Tibial artery (tissue), 4 donors: Measurements from ENCODE around the gene AK4.

Source experiments
- DNase-seq, 2 donors: peaks; one replicate each; pipeline ENCODE4 v3.0.0-alpha.2; 2019
- H3K27ac ChIP-seq, 2 donors: fragments of 200-600 bp; sonication (generic) in 1 of 2; 1 replicate in 1 of 2; 2 replicates in 1 of 2; pipeline ENCODE4 v1.5.1; 2018 to 2019; ENCODE audit warnings: mild to moderate bottlenecking in 1 of 2
- H3K27me3 ChIP-seq, 2 donors: fragments of 200-600 bp; sonication (generic) in 1 of 2; one replicate each; pipeline versions ENCODE4 v1.5.1 to v1.6.0; 2016 to 2019
- H3K36me3 ChIP-seq, 3 donors: fragments of 200-600 bp; sonication (generic) in 2 of 3; one replicate each; pipeline ENCODE4 v1.5.1; 2016 to 2019; ENCODE audit warnings: mild to moderate bottlenecking in 2 of 3
- H3K4me1 ChIP-seq, 4 donors: fragments of 200-600 bp; sonication (generic) in 2 of 4; 1 replicate in 3 of 4; 2 replicates in 1 of 4; pipeline ENCODE4 v1.5.1; 2016 to 2019
- H3K4me3 ChIP-seq, 2 donors: fragments of 200-600 bp; sonication (generic) in 1 of 2; 1 replicate in 1 of 2; 2 replicates in 1 of 2; pipeline ENCODE4 v1.5.1; 2018 to 2019; ENCODE audit warnings: mild to moderate bottlenecking in 2 of 2
- H3K9me3 ChIP-seq, 3 donors: fragments of 200-600 bp; sonication (generic) in 1 of 3; one replicate each; pipeline ENCODE4 v1.5.1; 2016 to 2019
- intact Hi-C: fragments of 100-400 bp; cut with DNase I; formaldehyde crosslinking; loops from one replicate; pipeline ENCODE4 v1.15.0; 2023; ENCODE audit warnings: low total_unique reads
- TF ChIP-seq, protein P1 (sequence below), 2 experiments: fragments of 200-600 bp in 1 of 2; fragments of 450-650 bp in 1 of 2; IDR thresholded peaks; one replicate each; pipeline ENCODE4 v1.5.1; 2017 to 2019; ENCODE audit warnings: antibody characterized with exemption in 2 of 2, mild to moderate bottlenecking in 1 of 2, moderate library complexity in 1 of 2

Gene AK4

DNA sequence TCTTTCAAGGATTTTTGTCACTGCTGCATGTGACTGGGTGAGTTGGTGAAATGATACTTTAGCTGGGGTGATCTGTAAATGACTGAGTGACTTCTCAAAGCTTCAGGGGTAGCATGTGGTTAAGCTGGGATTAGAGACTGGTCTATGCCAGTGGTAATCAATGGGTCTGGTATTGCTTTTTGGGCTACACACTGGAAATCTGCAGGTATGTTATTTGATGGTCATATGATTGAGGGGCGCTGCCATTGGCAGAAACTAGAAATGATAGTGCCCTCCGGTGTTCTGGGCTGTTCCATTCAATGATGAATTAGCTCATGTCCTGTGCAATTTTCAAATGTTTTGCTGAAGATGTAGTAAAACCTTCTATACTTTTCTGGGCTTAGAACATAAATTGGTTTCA, 121.6 kb downstream of the AK4 start:
- Histone ChIP-seq H3K4me1 (peaks cover 0 to 18% (median 0%) of the 10 kb centered on the region in 4 donors), H3K27me3 (no peaks in the 10 kb centered on the region), H3K9me3 (no peaks in the 10 kb centered on the region), H3K4me3 (no peak overlapping the region), H3K36me3 (no peaks in the 10 kb centered on the region), H3K27ac (no peak overlapping the region)
- TF ChIP-seq, protein P1, sequence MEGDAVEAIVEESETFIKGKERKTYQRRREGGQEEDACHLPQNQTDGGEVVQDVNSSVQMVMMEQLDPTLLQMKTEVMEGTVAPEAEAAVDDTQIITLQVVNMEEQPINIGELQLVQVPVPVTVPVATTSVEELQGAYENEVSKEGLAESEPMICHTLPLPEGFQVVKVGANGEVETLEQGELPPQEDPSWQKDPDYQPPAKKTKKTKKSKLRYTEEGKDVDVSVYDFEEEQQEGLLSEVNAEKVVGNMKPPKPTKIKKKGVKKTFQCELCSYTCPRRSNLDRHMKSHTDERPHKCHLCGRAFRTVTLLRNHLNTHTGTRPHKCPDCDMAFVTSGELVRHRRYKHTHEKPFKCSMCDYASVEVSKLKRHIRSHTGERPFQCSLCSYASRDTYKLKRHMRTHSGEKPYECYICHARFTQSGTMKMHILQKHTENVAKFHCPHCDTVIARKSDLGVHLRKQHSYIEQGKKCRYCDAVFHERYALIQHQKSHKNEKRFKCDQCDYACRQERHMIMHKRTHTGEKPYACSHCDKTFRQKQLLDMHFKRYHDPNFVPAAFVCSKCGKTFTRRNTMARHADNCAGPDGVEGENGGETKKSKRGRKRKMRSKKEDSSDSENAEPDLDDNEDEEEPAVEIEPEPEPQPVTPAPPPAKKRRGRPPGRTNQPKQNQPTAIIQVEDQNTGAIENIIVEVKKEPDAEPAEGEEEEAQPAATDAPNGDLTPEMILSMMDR (IDR thresholded peaks at IDR 0.05) = no peak
- no peak for DNase-seq
- intact Hi-C loops = loop anchor here (10.0 kb wide), 1 partner anchor 155 kb away; the partner anchor contains the start of genes LEPR and LEPROT

DNA sequence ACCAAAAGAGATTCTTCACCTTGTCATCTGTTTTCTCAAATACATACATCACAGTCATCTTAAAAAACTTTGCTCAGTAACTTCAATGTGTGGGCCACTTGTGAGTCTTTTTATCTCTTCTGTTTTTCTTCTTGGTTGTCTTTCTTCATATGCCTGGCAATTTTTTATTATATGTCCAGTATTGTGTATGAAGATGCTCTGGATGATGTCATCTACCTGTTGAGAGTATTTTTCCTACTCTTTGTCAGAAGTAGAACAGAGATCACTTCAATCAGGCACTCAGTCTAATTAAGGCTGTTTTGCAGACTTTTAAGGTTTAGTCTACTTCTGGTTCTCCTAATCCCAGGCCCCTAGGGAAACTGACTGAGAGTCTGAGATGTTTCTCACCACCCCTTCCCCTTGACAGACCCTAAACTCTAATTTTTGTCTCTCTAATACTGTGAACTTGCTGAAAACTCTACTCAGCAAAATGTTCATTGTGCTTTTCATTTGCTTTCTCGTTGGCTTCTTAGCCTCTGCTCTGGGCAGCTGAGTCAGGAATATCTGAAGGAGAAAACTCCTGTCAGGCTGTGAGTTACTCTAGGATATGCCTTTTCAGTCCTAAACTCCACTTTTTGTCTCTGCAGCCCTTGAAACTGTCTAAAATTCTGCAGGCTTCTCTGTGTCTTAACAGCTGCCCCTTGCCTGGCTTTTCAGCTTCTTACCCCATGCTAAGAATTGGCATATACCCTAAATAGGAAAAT, 128.4 kb downstream of the AK4 start:
- no peaks in the 10 kb centered on the region for H3K27me3 ChIP-seq
- H3K4me1 ChIP-seq = peaks cover 0 to 11% (median 6%) of the 10 kb centered on the region in 4 donors
- TF ChIP-seq, protein P1 (IDR thresholded peaks at IDR 0.05) = no peak
- no peak overlapping the region for H3K4me3 ChIP-seq
- H3K9me3 ChIP-seq = no peaks in the 10 kb centered on the region
- no peak overlapping the region for H3K27ac ChIP-seq
- no peaks in the 10 kb centered on the region for H3K36me3 ChIP-seq
- intact Hi-C loops = no loop called here
- DNase-seq = no peak

DNA sequence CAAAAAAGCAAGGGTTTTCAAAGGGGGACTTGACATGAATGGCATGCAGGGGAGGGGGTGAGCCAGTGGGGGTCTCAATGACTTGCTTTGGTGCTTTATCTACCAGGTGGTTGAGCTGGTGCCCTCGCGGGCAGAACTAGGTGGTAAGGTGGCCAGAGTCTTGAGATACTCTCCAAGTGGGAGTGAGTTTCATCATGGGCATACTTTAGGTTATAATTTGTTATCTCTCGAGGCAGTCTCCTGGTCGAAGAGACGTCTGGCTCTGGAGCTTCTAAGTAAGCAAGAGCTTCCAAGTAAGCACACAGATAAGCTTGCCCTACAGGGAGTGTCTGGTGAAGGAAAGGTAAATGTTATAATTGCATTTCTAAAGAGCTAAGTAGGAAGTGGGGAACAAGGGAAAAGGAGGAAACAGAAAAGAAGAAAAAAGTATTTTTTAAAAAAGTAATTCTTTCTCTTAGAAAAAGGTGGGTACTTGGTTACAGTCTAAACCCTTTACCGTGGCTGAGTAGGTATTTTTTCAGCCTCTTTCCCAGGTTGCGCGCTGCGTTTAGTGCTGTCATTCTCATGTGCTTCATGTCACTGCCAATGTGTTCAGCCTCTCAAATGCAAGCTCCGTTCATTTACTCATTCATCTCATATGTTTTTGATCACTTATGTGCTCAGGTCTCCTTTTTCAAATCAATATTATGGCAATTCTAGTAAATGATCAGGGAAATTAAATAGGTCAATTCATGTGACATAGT, 129.8 kb downstream of the AK4 start:
- no peak overlapping the region for H3K4me3 ChIP-seq
- no peak for DNase-seq
- no peak overlapping the region for H3K27ac ChIP-seq

DNA sequence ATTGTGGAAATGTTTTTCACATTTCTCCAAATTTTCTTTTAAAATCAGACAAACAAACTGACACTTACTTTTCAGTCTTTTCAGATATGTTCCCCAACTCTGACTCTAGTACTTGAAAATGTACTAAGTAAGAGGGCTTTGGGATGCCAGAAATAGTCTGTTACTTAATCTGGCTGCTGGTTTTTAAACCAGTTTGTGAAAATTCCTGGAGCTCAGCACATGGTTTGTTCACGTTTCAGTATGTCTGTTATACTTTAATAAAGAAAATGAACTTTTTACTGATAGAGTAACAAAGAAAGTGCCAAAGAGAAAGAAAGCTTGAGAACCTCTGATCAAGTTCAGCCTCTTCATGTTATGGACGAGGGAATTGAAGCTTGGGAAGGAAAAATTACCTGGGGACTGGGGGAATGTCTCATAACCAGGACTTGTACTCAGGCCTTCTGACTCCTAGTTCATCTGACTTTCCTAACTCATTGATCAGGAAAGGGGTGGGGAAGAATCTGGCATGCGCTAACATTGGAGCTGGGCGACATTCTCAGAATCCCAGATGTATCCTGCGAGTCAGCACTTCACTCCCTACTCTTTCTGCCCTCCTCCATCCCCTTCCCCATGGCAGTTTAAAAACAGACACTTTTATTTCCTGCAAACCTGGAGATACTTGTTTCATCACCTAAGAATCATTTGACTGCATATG, 130.5 kb downstream of the AK4 start:
- TF ChIP-seq, protein P1 (IDR thresholded peaks at IDR 0.05) = no peak
- Histone ChIP-seq H3K27ac (no peak overlapping the region), H3K36me3 (no peaks in the 10 kb centered on the region), H3K4me1 (peaks cover 0 to 11% (median 6%) of the 10 kb centered on the region in 4 donors), H3K4me3 (no peak overlapping the region), H3K27me3 (no peaks in the 10 kb centered on the region), H3K9me3 (no peaks in the 10 kb centered on the region)
- intact Hi-C loops = no loop called here
- no peak for DNase-seq

More for the DNA sequence above, 129.8 kb downstream of the AK4 start:
- H3K36me3 ChIP-seq = no peaks in the 10 kb centered on the region
- peaks cover 0 to 11% (median 6%) of the 10 kb centered on the region in 4 donors for H3K4me1 ChIP-seq
- H3K27me3 ChIP-seq = no peaks in the 10 kb centered on the region
- intact Hi-C loops = no loop called here
- TF ChIP-seq, protein P1 (IDR thresholded peaks at IDR 0.05) = no peak
- no peaks in the 10 kb centered on the region for H3K9me3 ChIP-seq

DNA sequence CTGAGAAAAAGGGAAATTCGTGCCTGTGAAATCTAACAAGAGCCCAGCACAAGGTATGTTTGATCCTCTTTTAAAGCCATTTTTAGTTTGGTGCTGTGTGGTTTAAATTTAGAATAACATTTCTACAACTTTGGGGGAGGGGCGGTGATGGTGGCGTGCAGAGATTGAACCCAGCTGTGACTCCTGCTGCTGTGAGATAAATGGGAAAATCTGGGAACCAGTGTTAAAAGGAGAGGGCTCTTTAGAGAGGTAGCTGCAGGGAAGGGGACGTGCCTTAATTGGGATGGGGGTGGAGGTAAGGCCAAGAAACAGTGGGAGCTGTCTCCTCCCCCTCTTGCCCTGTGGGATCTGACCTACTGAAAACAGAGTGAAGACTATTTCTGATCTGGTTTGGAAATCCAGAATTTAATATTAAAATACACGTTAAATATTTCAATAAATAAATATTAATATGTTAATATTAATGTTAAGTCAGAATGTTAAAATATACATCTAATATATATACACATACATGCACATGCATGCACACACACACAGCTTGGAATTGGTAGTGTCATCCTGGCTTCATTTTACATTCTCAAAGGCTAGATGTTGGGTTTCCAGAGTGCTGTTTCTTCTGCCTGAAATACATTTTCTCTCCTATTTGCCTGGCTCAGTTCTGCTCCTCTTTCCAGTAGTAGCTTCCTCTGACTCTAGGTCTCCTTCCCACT, 131.2 kb downstream of the AK4 start:
- Histone ChIP-seq H3K36me3 (no peaks in the 10 kb centered on the region), H3K27ac (no peak overlapping the region), H3K4me3 (no peak overlapping the region), H3K9me3 (no peaks in the 10 kb centered on the region), H3K27me3 (no peaks in the 10 kb centered on the region), H3K4me1 (peaks cover 0 to 11% (median 6%) of the 10 kb centered on the region in 4 donors)
- TF ChIP-seq, protein P1 (IDR thresholded peaks at IDR 0.05) = no peak
- intact Hi-C loops = no loop called here
- no peak for DNase-seq
